Neural cell (in vitro differentiated cells): Measurements from ENCODE around the gene STK17B.

Experiments used
- MXI1 ChIP-seq: fragments of 450-650 bp; conservative IDR thresholded peaks from 2 replicates; pipeline ENCODE4 v1.6.1; 2014; ENCODE audit warnings: antibody characterized with exemption, mild to moderate bottlenecking; ENCODE audit not compliant: poor library complexity, severe bottlenecking
- POLR2AphosphoS5 ChIP-seq: IDR thresholded peaks from 2 replicates; pipeline ENCODE4 v1.6.1; 2012
- RAD21 ChIP-seq: fragments of 450-650 bp; conservative IDR thresholded peaks from 2 replicates; pipeline ENCODE4 v1.6.1; 2014; ENCODE audit warnings: antibody characterized with exemption, mild to moderate bottlenecking, moderate library complexity
- TAF1 ChIP-seq: IDR thresholded peaks from 2 replicates; pipeline ENCODE4 v1.6.1; 2012; ENCODE audit warnings: low read depth
- TF ChIP-seq, protein P1 (sequence below): fragments of 450-650 bp; IDR thresholded peaks from 2 replicates; pipeline ENCODE4 v1.5.1; 2014; ENCODE audit warnings: antibody characterized with exemption, mild to moderate bottlenecking, moderate library complexity; ENCODE audit not compliant: poor library complexity, severe bottlenecking

DNA sequence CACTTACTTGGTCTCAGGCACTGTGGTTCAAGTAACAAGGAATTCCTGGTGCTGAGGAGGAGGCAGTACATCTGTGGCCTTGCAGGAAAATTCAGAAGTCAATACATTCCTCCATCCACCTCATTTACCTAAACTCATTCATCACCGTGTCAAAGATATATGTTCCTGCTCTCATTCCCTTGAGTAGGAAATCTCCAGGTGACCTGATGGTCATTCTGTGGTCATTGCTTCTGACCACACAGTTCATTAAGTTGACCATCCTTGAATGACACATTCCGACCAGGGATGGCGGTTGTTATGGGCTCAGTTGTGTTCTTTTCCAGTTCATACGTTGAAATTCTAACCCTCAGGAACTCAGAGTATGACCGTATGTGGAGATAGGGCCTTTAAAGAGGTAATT, 2.1 kb upstream of the STK17B start:
- TF ChIP-seq POLR2AphosphoS5 (no peak), TAF1 (no peak), MXI1 (no peak), RAD21 (no peak)
- TF ChIP-seq, protein P1, sequence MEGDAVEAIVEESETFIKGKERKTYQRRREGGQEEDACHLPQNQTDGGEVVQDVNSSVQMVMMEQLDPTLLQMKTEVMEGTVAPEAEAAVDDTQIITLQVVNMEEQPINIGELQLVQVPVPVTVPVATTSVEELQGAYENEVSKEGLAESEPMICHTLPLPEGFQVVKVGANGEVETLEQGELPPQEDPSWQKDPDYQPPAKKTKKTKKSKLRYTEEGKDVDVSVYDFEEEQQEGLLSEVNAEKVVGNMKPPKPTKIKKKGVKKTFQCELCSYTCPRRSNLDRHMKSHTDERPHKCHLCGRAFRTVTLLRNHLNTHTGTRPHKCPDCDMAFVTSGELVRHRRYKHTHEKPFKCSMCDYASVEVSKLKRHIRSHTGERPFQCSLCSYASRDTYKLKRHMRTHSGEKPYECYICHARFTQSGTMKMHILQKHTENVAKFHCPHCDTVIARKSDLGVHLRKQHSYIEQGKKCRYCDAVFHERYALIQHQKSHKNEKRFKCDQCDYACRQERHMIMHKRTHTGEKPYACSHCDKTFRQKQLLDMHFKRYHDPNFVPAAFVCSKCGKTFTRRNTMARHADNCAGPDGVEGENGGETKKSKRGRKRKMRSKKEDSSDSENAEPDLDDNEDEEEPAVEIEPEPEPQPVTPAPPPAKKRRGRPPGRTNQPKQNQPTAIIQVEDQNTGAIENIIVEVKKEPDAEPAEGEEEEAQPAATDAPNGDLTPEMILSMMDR, result no peak
